H7 (cell line): ENCODE data around the gene DMXL2. TPM values are rescaled to one million over a fixed set of nuclear protein-coding genes. Genes with fewer than 3 reads are reported as not detected.
A peak's percentile ranks its signal among the peaks of the same experiment; 100 is the strongest.

Source experiments
- DNase-seq: peaks from one replicate; pipeline ENCODE4 v3.0.0; 2012
- H3K27me3 ChIP-seq: 2 replicates; pipeline ENCODE4 v1.6.0; 2011; ENCODE audit warnings: mild to moderate bottlenecking, low read length; ENCODE audit not compliant: control insufficient read depth, insufficient read depth
- H3K36me3 ChIP-seq: replicated peaks from 2 replicates; pipeline ENCODE4 v1.5.1; 2011; ENCODE audit warnings: low read length; ENCODE audit not compliant: control insufficient read depth, insufficient read depth
- H3K4me3 ChIP-seq: 2 replicates; pipeline ENCODE4 v1.5.1; 2011; ENCODE audit warnings: low read depth, mild to moderate bottlenecking, control low read depth, low read length, moderate library complexity; ENCODE audit not compliant: insufficient read depth
- total RNA-seq: library from RNA; depleted of rRNA; stranded (reverse); fragments of >200 nt; shearing (Covaris generic); gene quantifications from 2 replicates; pipeline ENCODE4 v1.2.3, GENCODE V29; 2014

The DMXL2 gene
- total RNA-seq, 1 experiment from 2014 or later: 17.1 TPM

GRCh38 chr15:51647128-51647562, 24.6 kb upstream of the DMXL2 start:
- no peak for DNase-seq
- no peak overlapping the region for H3K4me3 ChIP-seq
- no peaks in the 10 kb centered on the region for H3K36me3 ChIP-seq
- no peaks in the 10 kb centered on the region for H3K27me3 ChIP-seq

GRCh38 chr15:51642696-51643095, 20.1 kb upstream of the DMXL2 start:
- H3K36me3 ChIP-seq: no peaks in the 10 kb centered on the region
- no peak for DNase-seq
- H3K4me3 ChIP-seq: no peak overlapping the region

GRCh38 chr15:51641490-51642130, 19.0 kb upstream of the DMXL2 start:
- H3K4me3 ChIP-seq: no peak overlapping the region
- DNase-seq: no peak
- no peaks in the 10 kb centered on the region for H3K27me3 ChIP-seq
- no peaks in the 10 kb centered on the region for H3K36me3 ChIP-seq

More at GRCh38 chr15:51642696-51643095, 20.1 kb upstream of the DMXL2 start:
- no peaks in the 10 kb centered on the region for H3K27me3 ChIP-seq

GRCh38 chr15:51634591-51635198, 12.1 kb upstream of the DMXL2 start:
- no peaks in the 10 kb centered on the region for H3K36me3 ChIP-seq
- no peak overlapping the region for H3K4me3 ChIP-seq
- DNase-seq: no peak
- peaks cover 5% of the 10 kb centered on the region for H3K27me3 ChIP-seq

GRCh38 chr15:51629612-51630011, 7.0 kb upstream of the DMXL2 start:
- H3K4me3 ChIP-seq: no peak overlapping the region
- no peaks in the 10 kb centered on the region for H3K36me3 ChIP-seq
- no peaks in the 10 kb centered on the region for H3K27me3 ChIP-seq
- DNase-seq: no peak

- no peak for DNase-seq
- Histone ChIP-seq H3K36me3 (no peaks in the 10 kb centered on the region), H3K27me3 (peaks cover 8% of the 10 kb centered on the region), H3K4me3 (no peak overlapping the region)
These were observed 2.7 kb upstream of the DMXL2 start for GRCh38 chr15:51625236-51625635.

GRCh38 chr15:51624022-51624421, 1.5 kb upstream of the DMXL2 start:
- DNase-seq: peak; percentile 13
- no peaks in the 10 kb centered on the region for H3K36me3 ChIP-seq

GRCh38 chr15:51623386-51623938, 891 bp upstream of the DMXL2 start:
- no peak for DNase-seq
- Histone ChIP-seq H3K36me3 (no peaks in the 10 kb centered on the region), H3K4me3 (peak overlapping the region; percentile 92), H3K27me3 (peaks cover 8% of the 10 kb centered on the region)

More at GRCh38 chr15:51624022-51624421, 1.5 kb upstream of the DMXL2 start:
- Histone ChIP-seq H3K27me3 (peaks cover 8% of the 10 kb centered on the region), H3K4me3 (no peak overlapping the region)

GRCh38 chr15:51621936-51622603, 501 bp downstream of the DMXL2 start:
- DNase-seq: peak; percentile 72
- peaks cover 8% of the 10 kb centered on the region for H3K27me3 ChIP-seq
- no peaks in the 10 kb centered on the region for H3K36me3 ChIP-seq
- H3K4me3 ChIP-seq: peak overlapping the region; percentile 92

GRCh38 chr15:51621155-51621765, 1.3 kb downstream of the DMXL2 start:
- no peak for DNase-seq
- Histone ChIP-seq H3K27me3 (peaks cover 8% of the 10 kb centered on the region), H3K4me3 (no peak overlapping the region; the same call in 1 of the 2 replicates), H3K36me3 (no peaks in the 10 kb centered on the region)

- Histone ChIP-seq H3K27me3 (peaks cover 8% of the 10 kb centered on the region), H3K36me3 (no peaks in the 10 kb centered on the region), H3K4me3 (no peak overlapping the region)
- no peak for DNase-seq
These were observed 1.9 kb downstream of the DMXL2 start for GRCh38 chr15:51620641-51621040.

GRCh38 chr15:51620122-51620521, 2.4 kb downstream of the DMXL2 start:
- DNase-seq: no peak
- Histone ChIP-seq H3K36me3 (no peaks in the 10 kb centered on the region), H3K4me3 (no peak overlapping the region)

GRCh38 chr15:51619331-51620035, 3.1 kb downstream of the DMXL2 start:
- H3K36me3 ChIP-seq: no peaks in the 10 kb centered on the region
- peaks cover 8% of the 10 kb centered on the region for H3K27me3 ChIP-seq
- H3K4me3 ChIP-seq: no peak overlapping the region
- no peak for DNase-seq

More at GRCh38 chr15:51620122-51620521, 2.4 kb downstream of the DMXL2 start:
- peaks cover 8% of the 10 kb centered on the region for H3K27me3 ChIP-seq

GRCh38 chr15:51617886-51618285, 4.7 kb downstream of the DMXL2 start:
- H3K27me3 ChIP-seq: peaks cover 3% of the 10 kb centered on the region; the same call in 1 of the 2 replicates
- H3K4me3 ChIP-seq: no peak overlapping the region
- no peaks in the 10 kb centered on the region for H3K36me3 ChIP-seq
- DNase-seq: no peak
